WTC11 (cell line): ENCODE results near the gene ZNF576. TPM values are rescaled to one million over a fixed set of nuclear protein-coding genes. Genes with fewer than 3 reads are reported as not detected.

ENCODE experiments used
- ATAC-seq: fragments of 200-7000 bp; cut with Tn5 transposase; 2 replicates; pipeline ENCODE4 v1.10.0; 2021; ENCODE audit warnings: mild to moderate bottlenecking, moderate library complexity
- CTCF ChIA-PET: fragments of 300-600 bp; sonication (Branson Sonifier 250); formaldehyde crosslinking; loops from one replicate; lab custom pipeline; 2021; ENCODE audit warnings: antibody characterized with exemption; lab: Charles Lee
- POLR2A ChIA-PET: fragments of 350-600 bp; sonication (Branson Sonifier 250); formaldehyde crosslinking; loops from one replicate; lab custom pipeline; 2021; ENCODE audit warnings: antibody characterized with exemption; lab: Charles Lee
- DNase-seq: peaks from one replicate; pipeline ENCODE4 v3.0.0; 2021; ENCODE audit warnings: low spot score
- H3K27ac Mint-ChIP-seq: 2 replicates; pipeline ENCODE4 v1.8.0; 2021; ENCODE audit warnings: mixed read lengths
- H3K27me3 Mint-ChIP-seq: 2 replicates; pipeline ENCODE4 v1.8.0; 2021; ENCODE audit warnings: low read depth, mild to moderate bottlenecking, moderate library complexity, mixed read lengths
- H3K36me3 Mint-ChIP-seq: 2 replicates; pipeline ENCODE4 v1.8.0; 2021; ENCODE audit warnings: mixed read lengths
- H3K4me1 Mint-ChIP-seq: 2 replicates; pipeline ENCODE4 v1.8.0; 2022; ENCODE audit warnings: mixed read lengths
- H3K4me3 Mint-ChIP-seq: 2 replicates; pipeline ENCODE4 v1.8.0; 2021; ENCODE audit warnings: mild to moderate bottlenecking, moderate library complexity, mixed read lengths
- H3K9me3 Mint-ChIP-seq: 2 replicates; pipeline ENCODE4 v1.8.0; 2021; ENCODE audit warnings: mixed read lengths
- FOXJ3 ChIP-seq: sonication (generic); formaldehyde crosslinking; IDR thresholded peaks from 2 replicates; pipeline ENCODE4 v1.9.0; 2021; ENCODE audit warnings: missing genetic modification reagents, mild to moderate bottlenecking, borderline replicate concordance
- HMGA2 ChIP-seq: fragments of 250-450 bp; sonication (Bioruptor Pico); IDR thresholded peaks from 2 replicates; pipeline ENCODE4 v1.4.0; 2021; ENCODE audit warnings: mild to moderate bottlenecking, moderate library complexity
- KAT7 ChIP-seq: sonication (generic); formaldehyde crosslinking; IDR thresholded peaks from 2 replicates; pipeline ENCODE4 v1.8.1; 2023; ENCODE audit warnings: missing genetic modification reagents, mild to moderate bottlenecking, borderline replicate concordance
- MXD4 ChIP-seq: fragments of 250-450 bp; sonication (Bioruptor Pico); IDR thresholded peaks from 2 replicates; pipeline ENCODE4 v1.8.0; 2021; ENCODE audit warnings: mild to moderate bottlenecking, moderate library complexity, borderline replicate concordance
- NR3C1 ChIP-seq: sonication (generic); formaldehyde crosslinking; conservative IDR thresholded peaks from 2 replicates; pipeline ENCODE4 v1.8.1; 2023; ENCODE audit warnings: low read depth, mild to moderate bottlenecking, missing genetic modification reagents
- PRRX2 ChIP-seq: fragments of 250-450 bp; sonication (Bioruptor Pico); IDR thresholded peaks from 2 replicates; pipeline ENCODE4 v1.8.0; 2021; ENCODE audit warnings: mild to moderate bottlenecking
- SMAD3 ChIP-seq: sonication (generic); formaldehyde crosslinking; IDR thresholded peaks from 2 replicates; pipeline ENCODE4 v1.8.0; 2022; ENCODE audit warnings: missing genetic modification reagents, mild to moderate bottlenecking, borderline replicate concordance
- ZNF121 ChIP-seq: sonication (generic); formaldehyde crosslinking; IDR thresholded peaks from 2 replicates; pipeline ENCODE4 v1.8.0; 2023; ENCODE audit warnings: missing genetic modification reagents
- ZNF416 ChIP-seq: fragments of 250-450 bp; sonication (Bioruptor Pico); IDR thresholded peaks from 2 replicates; pipeline ENCODE4 v1.9.0; 2021; ENCODE audit warnings: mild to moderate bottlenecking, inconsistent platforms
- total RNA-seq: library from RNA; stranded (reverse); gene quantifications from 3 replicates; pipeline ENCODE4 v1.2.3, GENCODE V29; 2021
- TF ChIP-seq, protein P1 (sequence below): fragments of 250-450 bp; sonication (Bioruptor Pico); conservative IDR thresholded peaks from 2 replicates; pipeline ENCODE4 v1.9.0; 2021; ENCODE audit warnings: mild to moderate bottlenecking
- TF ChIP-seq, protein P2 (sequence below): sonication (generic); formaldehyde crosslinking; IDR thresholded peaks from 2 replicates; pipeline ENCODE4 v1.8.0; 2022; ENCODE audit warnings: mild to moderate bottlenecking, missing genetic modification reagents
- TF ChIP-seq, protein P3 (sequence below): sonication (generic); formaldehyde crosslinking; IDR thresholded peaks from 2 replicates; pipeline ENCODE4 v1.8.1; 2022; ENCODE audit warnings: low read depth, mild to moderate bottlenecking, moderate library complexity, missing genetic modification reagents, borderline replicate concordance
- TF ChIP-seq, protein P4 (sequence below): sonication (generic); formaldehyde crosslinking; IDR thresholded peaks from 2 replicates; pipeline ENCODE4 v1.8.1; 2022; ENCODE audit warnings: missing genetic modification reagents, borderline replicate concordance
- TF ChIP-seq, protein P5 (sequence below): sonication (generic); formaldehyde crosslinking; IDR thresholded peaks from 2 replicates; pipeline ENCODE4 v1.8.1; 2022; ENCODE audit warnings: mild to moderate bottlenecking, missing genetic modification reagents, moderate library complexity, borderline replicate concordance
- TF ChIP-seq, protein P6 (sequence below): sonication (generic); formaldehyde crosslinking; IDR thresholded peaks from 2 replicates; pipeline ENCODE4 v1.8.0; 2022; ENCODE audit warnings: mild to moderate bottlenecking, missing genetic modification reagents
- TF ChIP-seq, protein P7 (sequence below): sonication (generic); formaldehyde crosslinking; IDR thresholded peaks from 2 replicates; pipeline ENCODE4 v1.8.0; 2022; ENCODE audit warnings: missing genetic modification reagents
- TF ChIP-seq, protein P8 (sequence below): sonication (generic); formaldehyde crosslinking; IDR thresholded peaks from 2 replicates; pipeline ENCODE4 v1.8.0; 2022; ENCODE audit warnings: mild to moderate bottlenecking, missing genetic modification reagents

Gene ZNF576
- total RNA-seq, 1 experiment from 2014 or later, result 15.9 TPM

DNA sequence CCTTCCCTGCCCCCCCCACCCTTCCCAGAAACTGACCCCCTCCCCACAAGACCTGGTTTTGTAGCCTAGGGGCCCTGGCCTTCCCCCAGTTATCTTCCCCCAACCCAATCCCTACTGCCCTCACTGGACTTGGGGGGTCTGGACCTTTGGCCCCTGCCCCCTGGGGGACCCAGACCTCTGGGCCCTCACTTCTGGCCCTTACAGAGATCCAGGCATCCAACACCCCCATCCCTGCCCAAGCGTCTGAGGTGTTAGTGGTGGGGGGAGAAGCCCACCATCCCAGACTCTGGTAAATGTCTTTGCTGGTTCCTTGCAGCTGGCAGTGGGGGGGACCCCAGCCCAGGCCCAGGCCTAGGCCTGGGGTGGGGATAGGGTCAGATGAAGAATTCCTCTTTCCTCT lies 26.6 kb downstream of the ZNF576 start:
- Mint-ChIP-seq H3K4me3 (no peak overlapping the region), H3K27me3 (peaks cover 20% of the 10 kb centered on the region), H3K9me3 (no peaks in the 10 kb centered on the region), H3K4me1 (peaks cover 27% of the 10 kb centered on the region), H3K27ac (no peak overlapping the region), H3K36me3 (no peaks in the 10 kb centered on the region)
- no peak for ATAC-seq
- no peak for DNase-seq
- TF ChIP-seq PRRX2 (no peak), HMGA2 (CRISPR knock-in tag) (no peak), NR3C1 (CRISPR knock-in tag) (no peak), MXD4 (CRISPR knock-in tag) (no peak), ZNF416 (CRISPR knock-in tag) (no peak), FOXJ3 (CRISPR knock-in tag) (no peak), KAT7 (CRISPR knock-in tag) (no peak), ZNF121 (CRISPR knock-in tag) (no peak), SMAD3 (CRISPR knock-in tag) (no peak)
- TF ChIP-seq, protein P1, sequence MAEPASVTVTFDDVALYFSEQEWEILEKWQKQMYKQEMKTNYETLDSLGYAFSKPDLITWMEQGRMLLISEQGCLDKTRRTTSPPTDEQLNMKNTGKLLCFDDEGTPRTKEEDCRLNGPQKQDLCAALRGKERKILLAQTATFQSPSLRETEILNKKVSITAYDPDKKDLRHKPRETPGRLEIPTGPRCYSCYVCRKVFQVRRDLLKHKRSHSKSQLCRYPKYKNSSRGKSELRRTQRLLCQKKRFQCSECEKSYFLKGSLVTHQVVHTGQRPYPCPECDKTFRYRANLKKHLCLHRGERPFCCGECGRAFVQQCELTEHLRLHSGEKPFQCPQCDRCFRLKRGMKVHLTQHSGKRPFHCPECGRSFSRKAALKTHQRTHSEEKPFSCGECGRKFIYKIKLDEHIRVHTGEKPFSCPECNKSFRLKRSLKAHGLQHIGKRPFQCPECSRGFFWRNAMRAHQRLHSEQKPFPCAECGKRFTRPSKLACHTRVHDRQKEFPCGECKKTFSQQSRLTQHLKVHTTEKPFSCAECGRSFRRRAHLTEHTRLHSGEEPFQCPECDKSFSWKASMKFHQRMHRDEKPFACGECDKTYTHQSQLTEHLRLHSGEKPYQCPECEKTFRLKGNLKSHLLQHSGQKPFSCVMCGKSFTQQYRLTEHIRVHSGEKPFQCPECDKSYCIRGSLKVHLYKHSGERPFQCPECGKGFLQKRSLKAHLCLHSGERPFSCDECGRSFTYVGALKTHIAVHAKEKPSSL, result no peak
- TF ChIP-seq, protein P2, sequence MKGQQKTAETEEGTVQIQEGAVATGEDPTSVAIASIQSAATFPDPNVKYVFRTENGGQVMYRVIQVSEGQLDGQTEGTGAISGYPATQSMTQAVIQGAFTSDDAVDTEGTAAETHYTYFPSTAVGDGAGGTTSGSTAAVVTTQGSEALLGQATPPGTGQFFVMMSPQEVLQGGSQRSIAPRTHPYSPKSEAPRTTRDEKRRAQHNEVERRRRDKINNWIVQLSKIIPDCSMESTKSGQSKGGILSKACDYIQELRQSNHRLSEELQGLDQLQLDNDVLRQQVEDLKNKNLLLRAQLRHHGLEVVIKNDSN (CRISPR knock-in tag), result no peak
- TF ChIP-seq, protein P3, sequence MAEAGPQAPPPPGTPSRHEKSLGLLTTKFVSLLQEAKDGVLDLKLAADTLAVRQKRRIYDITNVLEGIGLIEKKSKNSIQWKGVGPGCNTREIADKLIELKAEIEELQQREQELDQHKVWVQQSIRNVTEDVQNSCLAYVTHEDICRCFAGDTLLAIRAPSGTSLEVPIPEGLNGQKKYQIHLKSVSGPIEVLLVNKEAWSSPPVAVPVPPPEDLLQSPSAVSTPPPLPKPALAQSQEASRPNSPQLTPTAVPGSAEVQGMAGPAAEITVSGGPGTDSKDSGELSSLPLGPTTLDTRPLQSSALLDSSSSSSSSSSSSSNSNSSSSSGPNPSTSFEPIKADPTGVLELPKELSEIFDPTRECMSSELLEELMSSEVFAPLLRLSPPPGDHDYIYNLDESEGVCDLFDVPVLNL, result no peak
- TF ChIP-seq, protein P4, sequence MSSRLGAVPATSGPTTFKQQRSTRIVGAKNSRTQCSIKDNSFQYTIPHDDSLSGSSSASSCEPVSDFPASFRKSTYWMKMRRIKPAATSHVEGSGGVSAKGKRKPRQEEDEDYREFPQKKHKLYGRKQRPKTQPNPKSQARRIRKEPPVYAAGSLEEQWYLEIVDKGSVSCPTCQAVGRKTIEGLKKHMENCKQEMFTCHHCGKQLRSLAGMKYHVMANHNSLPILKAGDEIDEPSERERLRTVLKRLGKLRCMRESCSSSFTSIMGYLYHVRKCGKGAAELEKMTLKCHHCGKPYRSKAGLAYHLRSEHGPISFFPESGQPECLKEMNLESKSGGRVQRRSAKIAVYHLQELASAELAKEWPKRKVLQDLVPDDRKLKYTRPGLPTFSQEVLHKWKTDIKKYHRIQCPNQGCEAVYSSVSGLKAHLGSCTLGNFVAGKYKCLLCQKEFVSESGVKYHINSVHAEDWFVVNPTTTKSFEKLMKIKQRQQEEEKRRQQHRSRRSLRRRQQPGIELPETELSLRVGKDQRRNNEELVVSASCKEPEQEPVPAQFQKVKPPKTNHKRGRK (CRISPR knock-in tag), result no peak
- TF ChIP-seq, protein P5, sequence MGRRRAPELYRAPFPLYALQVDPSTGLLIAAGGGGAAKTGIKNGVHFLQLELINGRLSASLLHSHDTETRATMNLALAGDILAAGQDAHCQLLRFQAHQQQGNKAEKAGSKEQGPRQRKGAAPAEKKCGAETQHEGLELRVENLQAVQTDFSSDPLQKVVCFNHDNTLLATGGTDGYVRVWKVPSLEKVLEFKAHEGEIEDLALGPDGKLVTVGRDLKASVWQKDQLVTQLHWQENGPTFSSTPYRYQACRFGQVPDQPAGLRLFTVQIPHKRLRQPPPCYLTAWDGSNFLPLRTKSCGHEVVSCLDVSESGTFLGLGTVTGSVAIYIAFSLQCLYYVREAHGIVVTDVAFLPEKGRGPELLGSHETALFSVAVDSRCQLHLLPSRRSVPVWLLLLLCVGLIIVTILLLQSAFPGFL (CRISPR knock-in tag), result no peak
- TF ChIP-seq, protein P6, sequence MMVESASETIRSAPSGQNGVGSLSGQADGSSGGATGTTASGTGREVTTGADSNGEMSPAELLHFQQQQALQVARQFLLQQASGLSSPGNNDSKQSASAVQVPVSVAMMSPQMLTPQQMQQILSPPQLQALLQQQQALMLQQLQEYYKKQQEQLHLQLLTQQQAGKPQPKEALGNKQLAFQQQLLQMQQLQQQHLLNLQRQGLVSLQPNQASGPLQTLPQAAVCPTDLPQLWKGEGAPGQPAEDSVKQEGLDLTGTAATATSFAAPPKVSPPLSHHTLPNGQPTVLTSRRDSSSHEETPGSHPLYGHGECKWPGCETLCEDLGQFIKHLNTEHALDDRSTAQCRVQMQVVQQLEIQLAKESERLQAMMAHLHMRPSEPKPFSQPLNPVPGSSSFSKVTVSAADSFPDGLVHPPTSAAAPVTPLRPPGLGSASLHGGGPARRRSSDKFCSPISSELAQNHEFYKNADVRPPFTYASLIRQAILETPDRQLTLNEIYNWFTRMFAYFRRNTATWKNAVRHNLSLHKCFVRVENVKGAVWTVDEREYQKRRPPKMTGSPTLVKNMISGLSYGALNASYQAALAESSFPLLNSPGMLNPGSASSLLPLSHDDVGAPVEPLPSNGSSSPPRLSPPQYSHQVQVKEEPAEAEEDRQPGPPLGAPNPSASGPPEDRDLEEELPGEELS (CRISPR knock-in tag), result no peak
- TF ChIP-seq, protein P7, sequence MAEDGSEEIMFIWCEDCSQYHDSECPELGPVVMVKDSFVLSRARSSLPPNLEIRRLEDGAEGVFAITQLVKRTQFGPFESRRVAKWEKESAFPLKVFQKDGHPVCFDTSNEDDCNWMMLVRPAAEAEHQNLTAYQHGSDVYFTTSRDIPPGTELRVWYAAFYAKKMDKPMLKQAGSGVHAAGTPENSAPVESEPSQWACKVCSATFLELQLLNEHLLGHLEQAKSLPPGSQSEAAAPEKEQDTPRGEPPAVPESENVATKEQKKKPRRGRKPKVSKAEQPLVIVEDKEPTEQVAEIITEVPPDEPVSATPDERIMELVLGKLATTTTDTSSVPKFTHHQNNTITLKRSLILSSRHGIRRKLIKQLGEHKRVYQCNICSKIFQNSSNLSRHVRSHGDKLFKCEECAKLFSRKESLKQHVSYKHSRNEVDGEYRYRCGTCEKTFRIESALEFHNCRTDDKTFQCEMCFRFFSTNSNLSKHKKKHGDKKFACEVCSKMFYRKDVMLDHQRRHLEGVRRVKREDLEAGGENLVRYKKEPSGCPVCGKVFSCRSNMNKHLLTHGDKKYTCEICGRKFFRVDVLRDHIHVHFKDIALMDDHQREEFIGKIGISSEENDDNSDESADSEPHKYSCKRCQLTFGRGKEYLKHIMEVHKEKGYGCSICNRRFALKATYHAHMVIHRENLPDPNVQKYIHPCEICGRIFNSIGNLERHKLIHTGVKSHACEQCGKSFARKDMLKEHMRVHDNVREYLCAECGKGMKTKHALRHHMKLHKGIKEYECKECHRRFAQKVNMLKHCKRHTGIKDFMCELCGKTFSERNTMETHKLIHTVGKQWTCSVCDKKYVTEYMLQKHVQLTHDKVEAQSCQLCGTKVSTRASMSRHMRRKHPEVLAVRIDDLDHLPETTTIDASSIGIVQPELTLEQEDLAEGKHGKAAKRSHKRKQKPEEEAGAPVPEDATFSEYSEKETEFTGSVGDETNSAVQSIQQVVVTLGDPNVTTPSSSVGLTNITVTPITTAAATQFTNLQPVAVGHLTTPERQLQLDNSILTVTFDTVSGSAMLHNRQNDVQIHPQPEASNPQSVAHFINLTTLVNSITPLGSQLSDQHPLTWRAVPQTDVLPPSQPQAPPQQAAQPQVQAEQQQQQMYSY (CRISPR knock-in tag), result no peak
- TF ChIP-seq, protein P8, sequence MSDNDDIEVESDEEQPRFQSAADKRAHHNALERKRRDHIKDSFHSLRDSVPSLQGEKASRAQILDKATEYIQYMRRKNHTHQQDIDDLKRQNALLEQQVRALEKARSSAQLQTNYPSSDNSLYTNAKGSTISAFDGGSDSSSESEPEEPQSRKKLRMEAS (CRISPR knock-in tag), result no peak
- POLR2A ChIA-PET, result no interaction called here
- CTCF ChIA-PET, result interaction anchor here (1.0 kb wide), 1 partner anchor 27 kb away, joined by 3 read pairs; the partner anchor contains the start of genes IRGQ and ZNF576
